OCI-LY3 (cell line): ENCODE measurements around the gene COPA.

Experiments used
- EZH2phosphoT487 ChIP-seq: fragments of 200-600 bp; shearing (Covaris generic); IDR thresholded peaks from 2 replicates; pipeline ENCODE4 v1.6.1; 2018; ENCODE audit warnings: antibody characterized with exemption, mixed run types, low read depth
- TF ChIP-seq, protein P1 (sequence below): fragments of 200-600, 300-600 bp; sonication (generic); IDR thresholded peaks from 2 replicates; pipeline ENCODE4 v1.5.1; 2014; ENCODE audit warnings: antibody characterized with exemption, low read length, low read depth

DNA sequence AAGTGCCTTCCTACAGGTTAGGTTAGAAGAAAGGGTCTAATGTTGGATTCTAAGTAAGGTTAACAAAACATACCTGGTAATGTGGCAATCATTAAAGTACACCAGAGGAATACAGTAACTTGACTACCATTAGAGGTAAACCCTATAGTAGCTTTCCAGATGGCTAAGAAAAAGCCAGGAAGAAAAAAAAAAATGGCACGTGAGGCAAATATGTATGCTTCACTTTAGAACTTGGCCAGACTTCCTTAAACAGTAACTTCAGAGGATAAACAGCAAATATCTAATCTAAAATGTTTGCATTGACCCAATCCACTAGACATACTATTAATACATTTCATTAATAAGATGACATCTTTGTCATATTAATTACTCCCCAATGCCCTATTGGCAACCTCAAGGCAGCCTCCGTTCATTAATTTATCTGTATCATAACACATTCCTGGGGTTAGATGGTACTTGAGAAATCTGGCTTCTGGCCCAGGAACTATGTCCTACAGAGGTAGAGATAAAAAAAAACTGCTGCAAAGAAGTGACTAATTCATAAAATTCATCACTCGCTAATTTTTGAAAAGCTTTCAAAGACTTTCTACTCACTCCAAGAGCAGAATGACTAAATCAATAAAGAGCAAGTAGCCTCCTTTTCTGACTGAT lies 86.5 kb downstream of the COPA start:
- TF ChIP-seq, protein P1, sequence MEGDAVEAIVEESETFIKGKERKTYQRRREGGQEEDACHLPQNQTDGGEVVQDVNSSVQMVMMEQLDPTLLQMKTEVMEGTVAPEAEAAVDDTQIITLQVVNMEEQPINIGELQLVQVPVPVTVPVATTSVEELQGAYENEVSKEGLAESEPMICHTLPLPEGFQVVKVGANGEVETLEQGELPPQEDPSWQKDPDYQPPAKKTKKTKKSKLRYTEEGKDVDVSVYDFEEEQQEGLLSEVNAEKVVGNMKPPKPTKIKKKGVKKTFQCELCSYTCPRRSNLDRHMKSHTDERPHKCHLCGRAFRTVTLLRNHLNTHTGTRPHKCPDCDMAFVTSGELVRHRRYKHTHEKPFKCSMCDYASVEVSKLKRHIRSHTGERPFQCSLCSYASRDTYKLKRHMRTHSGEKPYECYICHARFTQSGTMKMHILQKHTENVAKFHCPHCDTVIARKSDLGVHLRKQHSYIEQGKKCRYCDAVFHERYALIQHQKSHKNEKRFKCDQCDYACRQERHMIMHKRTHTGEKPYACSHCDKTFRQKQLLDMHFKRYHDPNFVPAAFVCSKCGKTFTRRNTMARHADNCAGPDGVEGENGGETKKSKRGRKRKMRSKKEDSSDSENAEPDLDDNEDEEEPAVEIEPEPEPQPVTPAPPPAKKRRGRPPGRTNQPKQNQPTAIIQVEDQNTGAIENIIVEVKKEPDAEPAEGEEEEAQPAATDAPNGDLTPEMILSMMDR: no peak
- no peak for TF ChIP-seq EZH2phosphoT487
